HG03025 (cell line): Measurements from ENCODE around the gene GPA33.

Source experiments
- ATAC-seq: cut with Tn5 transposase; IDR thresholded peaks from one replicate; pipeline ENCODE4 v1.9.1; 2021; ENCODE audit warnings: mild to moderate bottlenecking, moderate library complexity; ENCODE audit not compliant: unreplicated experiment, low FRiP score

Gene GPA33

GRCh38 chr1:167089939-167090313 is 251 bp downstream of the GPA33 start:
- ATAC-seq, result no peak

GRCh38 chr1:167088746-167089417 is 1.3 kb downstream of the GPA33 start:
- no peak for ATAC-seq

GRCh38 chr1:167086768-167087167 is 3.4 kb downstream of the GPA33 start:
- ATAC-seq, result no peak

GRCh38 chr1:167086033-167086432 is 4.1 kb downstream of the GPA33 start:
- no peak for ATAC-seq

- ATAC-seq, result no peak
Observed at GRCh38 chr1:167084757-167085156, 5.4 kb downstream of the GPA33 start.

GRCh38 chr1:167083871-167084270 is 6.3 kb downstream of the GPA33 start:
- no peak for ATAC-seq

- ATAC-seq, result no peak
Observed at GRCh38 chr1:167083066-167083665, 7.0 kb downstream of the GPA33 start.

- no peak for ATAC-seq
Observed at GRCh38 chr1:167082511-167083027, 7.6 kb downstream of the GPA33 start.

- no peak for ATAC-seq
Observed at GRCh38 chr1:167081594-167082156, 8.5 kb downstream of the GPA33 start.

- no peak for ATAC-seq
Observed at GRCh38 chr1:167077868-167078210, 12.3 kb downstream of the GPA33 start.

- no peak for ATAC-seq
Observed at GRCh38 chr1:167077128-167077867, 12.9 kb downstream of the GPA33 start.

- no peak for ATAC-seq
Observed at GRCh38 chr1:167076136-167076710, 14.0 kb downstream of the GPA33 start.

- no peak for ATAC-seq
Observed at GRCh38 chr1:167071286-167071685, 18.9 kb downstream of the GPA33 start.

- ATAC-seq, result no peak
Observed at GRCh38 chr1:167068761-167069160, 21.4 kb downstream of the GPA33 start.

GRCh38 chr1:167067904-167068303 is 22.3 kb downstream of the GPA33 start:
- no peak for ATAC-seq

GRCh38 chr1:167066333-167067122 is 23.6 kb downstream of the GPA33 start:
- peak; percentile 66 for ATAC-seq

- ATAC-seq, result no peak
Observed at GRCh38 chr1:167065471-167065870, 24.7 kb downstream of the GPA33 start.

- no peak for ATAC-seq
Observed at GRCh38 chr1:167064621-167065020, 25.6 kb downstream of the GPA33 start.

GRCh38 chr1:167061073-167061464 is 29.1 kb downstream of the GPA33 start:
- no peak for ATAC-seq
